PC-3 (cell line): ENCODE data around the gene BMPR1A. TPM values are rescaled to one million over a fixed set of nuclear protein-coding genes. Genes with fewer than 3 reads are reported as not detected.
"Not testable (repeated sequence)": the region's sequence is repeated elsewhere in the genome, so short reads cannot be mapped to it uniquely, and the experiment has no call there.

ENCODE experiments used
- ATAC-seq: fragments of 200-7000 bp; cut with Tn5 transposase; 2 replicates; pipeline ENCODE4 v1.9.1; 2020; ENCODE audit warnings: mild to moderate bottlenecking, moderate library complexity
- BruUV-seq: library from RNA; stranded (reverse); fragments of 400-500 nt; replicated peaks from 2 replicates; lab custom pipeline; 2021; lab: Mats Ljungman, UMichigan
- CTCF ChIA-PET: fragments of 300-600 bp; sonication (Branson Sonifier 250); formaldehyde crosslinking; loops from one replicate; lab custom pipeline; 2022; ENCODE audit warnings: antibody characterized with exemption; lab: Charles Lee
- POLR2A ChIA-PET: fragments of 300-600 bp; sonication (Branson Sonifier 250); formaldehyde crosslinking; loops from one replicate; lab custom pipeline; 2022; ENCODE audit warnings: antibody characterized with exemption; ENCODE audit not compliant: unreplicated experiment; lab: Charles Lee
- DNase-seq: peaks from one replicate; pipeline ENCODE4 v3.0.0-alpha.2; 2015
- H2AFZ ChIP-seq: fragments of 300-600 bp; sonication (generic); 2 replicates; pipeline ENCODE4 v1.6.0; 2016; ENCODE audit warnings: antibody characterized with exemption, low read length
- H3F3A ChIP-seq: fragments of 300-600 bp; sonication (generic); one replicate; pipeline ENCODE4 v1.6.0; 2017; ENCODE audit warnings: antibody characterized with exemption, low read length, control low read depth, mild to moderate bottlenecking; ENCODE audit not compliant: unreplicated experiment
- H3K27ac ChIP-seq: fragments of 300-600 bp; sonication (generic); 2 replicates; pipeline ENCODE4 v1.5.1; 2016; ENCODE audit warnings: mild to moderate bottlenecking, low read length
- H3K27me3 ChIP-seq: fragments of 300-600 bp; sonication (generic); 2 replicates; pipeline ENCODE4 v1.6.1; 2016; ENCODE audit warnings: low read length, mixed read lengths
- H3K36me3 ChIP-seq: fragments of 300-600 bp; sonication (generic); 2 replicates; pipeline ENCODE4 v1.6.1; 2016; ENCODE audit warnings: low read depth, mixed run types, low read length, mixed read lengths
- H3K4me1 ChIP-seq: fragments of 300-600 bp; sonication (generic); 2 replicates; pipeline ENCODE4 v1.5.1; 2016; ENCODE audit warnings: low read length; ENCODE audit not compliant: insufficient read depth
- H3K4me2 ChIP-seq: fragments of 300-600 bp; sonication (generic); 2 replicates; pipeline ENCODE4 v1.6.0; 2016; ENCODE audit warnings: low read length
- H3K4me3 ChIP-seq: fragments of 300-600 bp; sonication (generic); 2 replicates; pipeline ENCODE4 v1.5.1; 2016; ENCODE audit warnings: mild to moderate bottlenecking, low read length, mixed read lengths
- H3K79me2 ChIP-seq: fragments of 300-600 bp; sonication (generic); 2 replicates; pipeline ENCODE4 v1.6.1; 2017; ENCODE audit warnings: low read length, mixed read lengths
- H3K9ac ChIP-seq: fragments of 300-600 bp; sonication (generic); 2 replicates; pipeline ENCODE4 v1.6.0; 2016; ENCODE audit warnings: mild to moderate bottlenecking, low read length
- H3K9me2 ChIP-seq: fragments of 300-600 bp; sonication (generic); replicated peaks from 2 replicates; pipeline ENCODE4 v1.6.1; 2016; ENCODE audit warnings: mixed run types, low read length, mixed read lengths
- H3K9me3 ChIP-seq: fragments of 300-600 bp; sonication (generic); 2 replicates; pipeline ENCODE4 v1.6.1; 2016; ENCODE audit warnings: low read length, mixed read lengths
- H4K20me1 ChIP-seq: fragments of 300-600 bp; sonication (generic); 2 replicates; pipeline ENCODE4 v1.6.1; 2016; ENCODE audit warnings: low read length, mixed read lengths
- CTCF ChIP-seq: fragments of 300-600 bp; sonication (generic); conservative IDR thresholded peaks from 2 replicates; pipeline ENCODE4 v1.5.1; 2017; ENCODE audit warnings: antibody characterized with exemption, low read depth, mild to moderate bottlenecking, low read length
- EZH2 ChIP-seq: fragments of 300-600 bp; sonication (generic); IDR thresholded peaks from one replicate; pipeline ENCODE4 v1.6.1; 2017; ENCODE audit warnings: antibody characterized with exemption, mild to moderate bottlenecking, low read length; ENCODE audit not compliant: unreplicated experiment
- EZH2phosphoT487 ChIP-seq: fragments of 300-600 bp; sonication (generic); IDR thresholded peaks from 2 replicates; pipeline ENCODE4 v1.6.1; 2018; ENCODE audit warnings: mild to moderate bottlenecking, antibody characterized with exemption, low read length, borderline replicate concordance
- intact Hi-C: fragments of 100-400 bp; cut with micrococcal nuclease; formaldehyde crosslinking; loops from 2 replicates; pipeline ENCODE4 v1.9.0; 2023
- total RNA-seq: library from RNA; depleted of rRNA; stranded (reverse); fragments of >200 nt; gene quantifications from 2 replicates; pipeline ENCODE4 v1.2.3, GENCODE V29; 2014

Gene BMPR1A
- total RNA-seq, 1 experiment from 2014 or later: 14.5 TPM

GRCh38 chr10:86851328-86852207 is 95.1 kb downstream of the BMPR1A start:
- Histone ChIP-seq H3K9ac (no peak overlapping the region), H3K9me3 (no peaks in the 10 kb centered on the region), H3K9me2 (no peaks in the 10 kb centered on the region), H2AFZ (no peak overlapping the region), H3K4me2 (peak overlapping the region; percentile 16; the same call in 1 of the 2 replicates), H3K4me1 (peaks cover 18% of the 10 kb centered on the region), H4K20me1 (no peaks in the 10 kb centered on the region), H3K79me2 (no peaks in the 10 kb centered on the region), H3K27me3 (no peaks in the 10 kb centered on the region), H3F3A (no peaks in the 10 kb centered on the region), H3K4me3 (no peak overlapping the region), H3K27ac (no peak overlapping the region), H3K36me3 (no peaks in the 10 kb centered on the region)
- intact Hi-C loops: no loop called here
- ChIA-PET POLR2A (no interaction called here), CTCF (no interaction called here)
- TF ChIP-seq CTCF (no peak), EZH2 (no peak), EZH2phosphoT487 (no peak)
- DNase-seq: peak; percentile 71
- ATAC-seq: peak; percentile 27; the same call in 1 of the 2 replicates
- BruUV-seq: no TSS peak

GRCh38 chr10:86853582-86853981 is 97.2 kb downstream of the BMPR1A start:
- H3K9ac ChIP-seq, ATAC-seq, DNase-seq, H3F3A ChIP-seq, H3K9me2 ChIP-seq, H3K27me3 ChIP-seq, H3K4me2 ChIP-seq, H3K4me3 ChIP-seq, H2AFZ ChIP-seq, BruUV-seq, H3K27ac ChIP-seq, CTCF ChIA-PET, H3K36me3 ChIP-seq, H3K9me3 ChIP-seq, intact Hi-C loops, H4K20me1 ChIP-seq, POLR2A ChIA-PET, H3K79me2 ChIP-seq: not testable (repeated sequence)
- H3K4me1 ChIP-seq: peaks cover 23% of the 10 kb centered on the region

GRCh38 chr10:86855513-86855912 is 99.1 kb downstream of the BMPR1A start:
- ATAC-seq (no peak), DNase-seq (no peak)
- Histone ChIP-seq H4K20me1 (no peaks in the 10 kb centered on the region), H3K79me2 (no peaks in the 10 kb centered on the region), H3K36me3 (no peaks in the 10 kb centered on the region), H3F3A (no peaks in the 10 kb centered on the region), H3K9ac (no peak overlapping the region), H3K9me3 (no peaks in the 10 kb centered on the region), H3K27ac (no peak overlapping the region), H3K4me2 (no peak overlapping the region), H3K27me3 (no peaks in the 10 kb centered on the region), H2AFZ (no peak overlapping the region), H3K9me2 (no peaks in the 10 kb centered on the region), H3K4me1 (peaks cover 17% of the 10 kb centered on the region), H3K4me3 (no peak overlapping the region)
- ChIA-PET POLR2A (no interaction called here), CTCF (no interaction called here)
- no peak for TF ChIP-seq EZH2phosphoT487
- no peak for TF ChIP-seq EZH2
- TF ChIP-seq CTCF: no peak
- BruUV-seq: no TSS peak
- intact Hi-C loops: no loop called here
